Liver (tissue), 9 donors: ENCODE data around the gene TWF2. TPM values are rescaled to one million over a fixed set of nuclear protein-coding genes. Genes with fewer than 3 reads are reported as not detected.

Experiments used
- DNase-seq: peaks from one replicate; pipeline ENCODE4 v3.0.0-alpha.2; 2017; ENCODE audit warnings: low spot score
- H3K27ac ChIP-seq, 2 donors: one replicate each; pipeline ENCODE4 v1.7.0; 2013; ENCODE audit warnings: inconsistent platforms in 2 of 2, low read length in 2 of 2, control low read depth in 1 of 2, low read depth in 1 of 2, mild to moderate bottlenecking in 1 of 2
- H3K27me3 ChIP-seq, 4 donors: one replicate each; pipeline versions ENCODE4 v1.6.1 to v1.7.0; 2013; ENCODE audit warnings: low read length in 3 of 4, inconsistent platforms in 1 of 4, mild to moderate bottlenecking in 1 of 4, moderate library complexity in 1 of 4; ENCODE audit not compliant: control insufficient read depth in 4 of 4, insufficient read depth in 4 of 4
- H3K36me3 ChIP-seq, 4 donors: one replicate each; pipeline versions ENCODE4 v1.6.1 to v1.7.0; 2013; ENCODE audit warnings: low read length in 3 of 4, mild to moderate bottlenecking in 3 of 4, low read depth in 1 of 4, moderate library complexity in 1 of 4; ENCODE audit not compliant: control insufficient read depth in 4 of 4, insufficient read depth in 3 of 4
- H3K4me1 ChIP-seq, 4 donors: one replicate each; pipeline versions ENCODE4 v1.6.1 to v1.7.0; 2013; ENCODE audit warnings: low read length in 3 of 4, mild to moderate bottlenecking in 3 of 4, moderate library complexity in 1 of 4; ENCODE audit not compliant: control insufficient read depth in 4 of 4, insufficient read depth in 4 of 4
- H3K4me3 ChIP-seq, 3 donors: one replicate each; pipeline versions ENCODE4 v1.6.1 to v1.7.0; 2013; ENCODE audit warnings: low read length in 3 of 3, control low read depth in 1 of 3, low read depth in 1 of 3, mild to moderate bottlenecking in 1 of 3
- H3K9ac ChIP-seq, 2 donors: one replicate each; pipeline ENCODE4 v1.7.0; 2013; ENCODE audit warnings: low read length in 2 of 2, mild to moderate bottlenecking in 2 of 2, moderate library complexity in 2 of 2, control low read depth in 1 of 2, low read depth in 1 of 2
- H3K9me3 ChIP-seq, 4 donors: one replicate each; pipeline versions ENCODE4 v1.6.1 to v1.7.0; 2013; ENCODE audit warnings: low read length in 3 of 4; ENCODE audit not compliant: control insufficient read depth in 4 of 4
- ATF3 ChIP-seq: IDR thresholded peaks from 2 replicates; pipeline ENCODE4 v1.6.1; 2016; ENCODE audit warnings: antibody characterized with exemption
- CTCF ChIP-seq: fragments of 150-350 bp; IDR thresholded peaks from 2 replicates; pipeline ENCODE4 v1.5.1; 2017; ENCODE audit warnings: improper control_type of control experiment, low read depth, low read length; ENCODE audit not compliant: missing input control
- EGR1 ChIP-seq, 2 donors: IDR thresholded peaks; 2 replicates each; pipeline ENCODE4 v1.6.1; 2016 to 2018; ENCODE audit warnings: antibody characterized with exemption in 2 of 2, low read depth in 2 of 2
- FOXA1 ChIP-seq: IDR thresholded peaks from 2 replicates; pipeline ENCODE4 v1.6.1; 2016; ENCODE audit warnings: antibody characterized with exemption
- FOXA2 ChIP-seq: IDR thresholded peaks from 2 replicates; pipeline ENCODE4 v1.6.1; 2016; ENCODE audit warnings: antibody characterized with exemption
- GABPA ChIP-seq, 2 donors: IDR thresholded peaks in 1 of 2; conservative IDR thresholded peaks in 1 of 2; 2 replicates each; pipeline ENCODE4 v1.6.1; 2016; ENCODE audit warnings: antibody characterized with exemption in 2 of 2, mild to moderate bottlenecking in 1 of 2, moderate library complexity in 1 of 2
- HNF4A ChIP-seq, 2 donors: conservative IDR thresholded peaks; 2 replicates each; pipeline ENCODE4 v1.6.1; 2016; ENCODE audit warnings: antibody characterized with exemption in 2 of 2, mild to moderate bottlenecking in 2 of 2
- HNF4G ChIP-seq: IDR thresholded peaks from 2 replicates; pipeline ENCODE4 v1.6.1; 2016; ENCODE audit warnings: antibody characterized with exemption
- JUND ChIP-seq, 2 donors: IDR thresholded peaks; 2 replicates each; pipeline ENCODE4 v1.6.1; 2016; ENCODE audit warnings: antibody characterized with exemption in 2 of 2
- MAX ChIP-seq: IDR thresholded peaks from 2 replicates; pipeline ENCODE4 v1.6.1; 2016; ENCODE audit warnings: antibody characterized with exemption
- NR2F2 ChIP-seq: IDR thresholded peaks from 2 replicates; pipeline ENCODE4 v1.6.1; 2016; ENCODE audit warnings: antibody characterized with exemption
- RAD21 ChIP-seq, 2 donors: IDR thresholded peaks; 2 replicates each; pipeline ENCODE4 v1.6.1; 2016; ENCODE audit warnings: antibody characterized with exemption in 2 of 2, mild to moderate bottlenecking in 2 of 2
- REST ChIP-seq: IDR thresholded peaks from 2 replicates; pipeline ENCODE4 v1.6.1; 2016; ENCODE audit warnings: antibody characterized with exemption, mild to moderate bottlenecking
- RXRA ChIP-seq, 2 donors: IDR thresholded peaks; 2 replicates each; pipeline ENCODE4 v1.6.1; 2017 to 2018; ENCODE audit warnings: antibody characterized with exemption in 2 of 2, mild to moderate bottlenecking in 1 of 2
- SP1 ChIP-seq: IDR thresholded peaks from 2 replicates; pipeline ENCODE4 v1.6.1; 2018; ENCODE audit warnings: antibody characterized with exemption, mild to moderate bottlenecking
- TAF1 ChIP-seq: conservative IDR thresholded peaks from 2 replicates; pipeline ENCODE4 v1.6.1; 2016; ENCODE audit warnings: antibody characterized with exemption, mild to moderate bottlenecking
- YY1 ChIP-seq: IDR thresholded peaks from 2 replicates; pipeline ENCODE4 v1.6.1; 2016; ENCODE audit warnings: antibody characterized with exemption, mild to moderate bottlenecking
- ZBTB33 ChIP-seq: IDR thresholded peaks from 2 replicates; pipeline ENCODE4 v1.6.1; 2016; ENCODE audit warnings: antibody characterized with exemption
- WGBS: extraction: QIAGEN DNeasy Blood & Tissue Kit; methylation state at CpG from one replicate; pipeline ENCODE4 v1.1.7; 2013; 5-methylcytosine and 5-hydroxymethylcytosine counted together
- polyA plus RNA-seq, 2 donors: library from polyadenylated mRNA; stranded (reverse) in 1 of 2; unstranded in 1 of 2; fragments of 200-250 nt in 1 of 2; fragments of >200 nt in 1 of 2; fragmentation: Nextera tagmentation in 1 of 2; extraction: Ambion mirVana in 1 of 2; gene quantifications; one replicate each; pipeline versions ENCODE4 v1.2.1 to v1.2.3, GENCODE V29; 2013 to 2015
- total RNA-seq, 2 donors: library from RNA; depleted of rRNA; stranded (reverse); fragments of >200 nt; gene quantifications; one replicate each; pipeline ENCODE4 v1.2.3, GENCODE V29; 2014
- donor health status: healthy.
- donor health status: healthy.
- donor health status: healthy.
- donor health status: healthy.
- donor health status: healthy.

The TWF2 gene
- total and polyA plus RNA-seq, 4 donors = 12.0 to 26.3 (median 17.6) TPM

- peaks cover 3 to 67% (median 47%) of the 10 kb centered on the region in 4 donors for H3K4me1 ChIP-seq
- H3K27ac ChIP-seq = peak overlapping the region; percentile 85 to 96
- no peak overlapping the region for H3K4me3 ChIP-seq
- TF ChIP-seq JUND (IDR thresholded peaks at IDR 0.05) = peak; percentile 37 to 91
- TF ChIP-seq MAX = no peak
- TF ChIP-seq FOXA1 = peak; percentile 76
- peak; percentile 73 to 87 for TF ChIP-seq RXRA (IDR thresholded peaks at IDR 0.05)
- TF ChIP-seq TAF1 = peak; percentile 41
- peak in 1 of 2 donors; percentile 29 for TF ChIP-seq RAD21 (IDR thresholded peaks at IDR 0.05)
- TF ChIP-seq ATF3 = peak; percentile 96
- TF ChIP-seq CTCF = no peak
- peak in 1 of 2 donors; percentile 53 for TF ChIP-seq HNF4A (conservative IDR thresholded peaks at IDR 0.05)
- TF ChIP-seq REST = peak; percentile 48
- peak; percentile 35 for TF ChIP-seq YY1
- TF ChIP-seq ZBTB33 = peak; percentile 70
- TF ChIP-seq FOXA2 = peak; percentile 81
- peak; percentile 72 for TF ChIP-seq SP1
- TF ChIP-seq GABPA (IDR thresholded peaks at IDR 0.05 in 1 of 2, conservative IDR thresholded peaks at IDR 0.05 in 1 of 2) = peak in 1 of 2 donors; percentile 46
- no peak for TF ChIP-seq HNF4G
- TF ChIP-seq EGR1 (IDR thresholded peaks at IDR 0.05; ENCODE audit: low read depth in 2 of 2) = peak; percentile 25 to 66
- TF ChIP-seq NR2F2 = no peak
- WGBS = 31% methylated on average over 6 of the region's 6 CpGs
- no peak for DNase-seq
- H3K27me3 ChIP-seq = no peaks in the 10 kb centered on the region
- H3K9ac ChIP-seq = peak overlapping the region in 1 of 2 donors; percentile 73
- peaks cover 21 to 82% (median 74%) of the 10 kb centered on the region in 4 donors for H3K36me3 ChIP-seq
- H3K9me3 ChIP-seq = no peaks in the 10 kb centered on the region
These were observed 28.4 kb downstream of the TWF2 start for GRCh38 chr3:52210550-52211046.
